HepG2 (cell line): Measurements from ENCODE around the gene P2RY2. TPM values are rescaled to one million over a fixed set of nuclear protein-coding genes. Genes with fewer than 3 reads are reported as not detected.
A peak's percentile ranks its signal among the peaks of the same experiment; 100 is the strongest.

Experiments used
- ATAC-seq: fragments of 200-7000 bp; cut with Tn5 transposase; 3 replicates; pipeline ENCODE4 v1.9.1; 2020; ENCODE audit warnings: mild to moderate bottlenecking, moderate library complexity
- BruUV-seq: library from RNA; stranded (reverse); fragments of 400-500 nt; replicated peaks from 2 replicates; lab custom pipeline; 2021; lab: Mats Ljungman, UMichigan
- CTCF ChIA-PET: fragments of 300-600 bp; formaldehyde crosslinking; extraction: SDS; loops from one replicate; lab custom pipeline; 2021; ENCODE audit warnings: low total read pairs, inconsistent platforms, low intra/inter-chr PET ratio; lab: Yijun Ruan, JAX
- POLR2A ChIA-PET: fragments of 350-600 bp; sonication (Branson Sonifier 250); formaldehyde crosslinking; loops from one replicate; lab custom pipeline; 2020; ENCODE audit warnings: antibody characterized with exemption, inconsistent platforms; lab: Yijun Ruan, JAX
- DNase-seq: peaks from one replicate; pipeline ENCODE4 v3.0.0-alpha.2; 2015; ENCODE audit warnings: low spot score
- FAIRE-seq: peaks from 3 replicates; lab custom pipeline; 2011; peaks lifted over from hg19 to GRCh38; lab: Jason Lieb, UNC
- H2AFZ ChIP-seq: one replicate; pipeline ENCODE4 v1.6.1; 2011; ENCODE audit warnings: low read length, inconsistent platforms
- H3K27ac ChIP-seq: fragments of 300-600 bp; 3 replicates; pipeline ENCODE4 v1.8.0; 2011; ENCODE audit warnings: mixed run types, mild to moderate bottlenecking, mixed read lengths, low read length, inconsistent platforms; ENCODE audit not compliant: insufficient read depth; ENCODE audit errors: extremely low read length
- H3K27me3 ChIP-seq, 2 experiments: fragments of 200-600 bp in 1 of 2; 2 replicates in 1 of 2; 3 replicates in 1 of 2; pipeline versions ENCODE4 v1.6.0 to v1.8.0; 2011; ENCODE audit warnings: low read length in 2 of 2, mild to moderate bottlenecking in 2 of 2, moderate library complexity in 2 of 2, inconsistent platforms in 1 of 2; ENCODE audit not compliant: insufficient read depth in 2 of 2, control insufficient read depth in 1 of 2
- H3K36me3 ChIP-seq, 2 experiments: fragments of 200-600 bp in 1 of 2; replicated peaks in 1 of 2; 2 replicates in 1 of 2; 3 replicates in 1 of 2; pipeline versions ENCODE4 v1.5.1 to v1.8.0; 2011; ENCODE audit warnings: low read length in 2 of 2, inconsistent platforms in 1 of 2; ENCODE audit not compliant: insufficient read depth in 2 of 2, control insufficient read depth in 1 of 2
- H3K4me1 ChIP-seq: 2 replicates; pipeline ENCODE4 v1.5.1; 2012; ENCODE audit warnings: low read length, inconsistent platforms; ENCODE audit not compliant: insufficient read depth
- H3K4me2 ChIP-seq: 2 replicates; pipeline ENCODE4 v1.6.0; 2011; ENCODE audit warnings: low read depth, low read length, inconsistent platforms
- H3K4me3 ChIP-seq, 3 experiments: fragments of 200-600 bp in 1 of 3; sonication (generic), shearing (Covaris generic) in 1 of 3; replicated peaks in 1 of 3; 2 replicates each; pipeline ENCODE4 v1.5.1; 2011 to 2016; ENCODE audit warnings: low read length in 3 of 3, inconsistent platforms in 2 of 3, low read depth in 2 of 3, mild to moderate bottlenecking in 2 of 3, control low read depth in 1 of 3, mixed read lengths in 1 of 3; ENCODE audit not compliant: insufficient read depth in 1 of 3
- H3K79me2 ChIP-seq: one replicate; pipeline ENCODE4 v1.6.1; 2011; ENCODE audit warnings: low read length, inconsistent platforms; ENCODE audit not compliant: insufficient read depth
- H3K9ac ChIP-seq: 2 replicates; pipeline ENCODE4 v1.6.0; 2011; ENCODE audit warnings: mild to moderate bottlenecking, low read depth, low read length, inconsistent platforms; ENCODE audit not compliant: insufficient read depth
- H3K9me3 ChIP-seq: 2 replicates; pipeline ENCODE4 v1.5.1; 2012; ENCODE audit warnings: mild to moderate bottlenecking, low read length
- H4K20me1 ChIP-seq: 2 replicates; pipeline ENCODE4 v1.6.0; 2011; ENCODE audit warnings: inconsistent platforms, mild to moderate bottlenecking, low read length, moderate library complexity; ENCODE audit not compliant: insufficient read depth
- BHLHE40 ChIP-seq: IDR thresholded peaks from 2 replicates; pipeline ENCODE4 v1.6.1; 2011; ENCODE audit warnings: low read length, improper control_type of control experiment
- HOXA3 ChIP-seq: sonication (generic); formaldehyde crosslinking; IDR thresholded peaks from 2 replicates; pipeline ENCODE4 v1.5.0; 2020; ENCODE audit warnings: missing genetic modification reagents
- SIN3B ChIP-seq: fragments of 150-350 bp; IDR thresholded peaks from 2 replicates; pipeline ENCODE4 v1.6.1; 2014; ENCODE audit warnings: low read length
- U2AF1 ChIP-seq: fragments of 200-400 bp; formaldehyde crosslinking; optimal IDR thresholded peaks from 2 replicates; pipeline ENCODE3; 2017; ENCODE audit warnings: mild to moderate bottlenecking, low read depth, low read length
- ZBTB7B ChIP-seq: sonication (generic); formaldehyde crosslinking; IDR thresholded peaks from 2 replicates; pipeline ENCODE4 v1.4.0; 2020; ENCODE audit warnings: missing genetic modification reagents
- ZNF263 ChIP-seq: sonication (generic); formaldehyde crosslinking; IDR thresholded peaks from 2 replicates; pipeline ENCODE4 v1.4.0; 2020; ENCODE audit warnings: missing genetic modification reagents
- ZNF781 ChIP-seq: sonication (generic); formaldehyde crosslinking; IDR thresholded peaks from 2 replicates; pipeline ENCODE4 v1.5.1; 2020; ENCODE audit warnings: borderline replicate concordance, mild to moderate bottlenecking, missing genetic modification reagents; ENCODE audit errors: not compliant biosample characterization
- WGBS: methylation state at CpG from one replicate; pipeline ENCODE4 v1.1.6; 2017; ENCODE audit warnings: low lambda C conversion rate; 5-methylcytosine and 5-hydroxymethylcytosine counted together
- in situ Hi-C: cut with HindIII; loops from 2 replicates; pipeline ENCODE4 v1.10.0; 2017; ENCODE audit warnings: low pct_unique_long_range_greater_than_20kb; ENCODE audit not compliant: extremely low pct_ligation_motif_present
- intact Hi-C: fragments of 100-400 bp; cut with micrococcal nuclease; formaldehyde crosslinking; loops from one replicate; pipeline ENCODE4 v1.10.0; 2022; ENCODE audit not compliant: unreplicated experiment
- polyA plus RNA-seq, 8 experiments: library from polyadenylated mRNA; depleted of rRNA in 3 of 8; stranded (reverse) in 7 of 8; unstranded in 1 of 8; fragments of >200 nt; fragmentation: Illumina TruSeq in 4 of 8; extraction: Trizol in 4 of 8; gene quantifications; 2 replicates each; pipeline versions ENCODE4 v1.2.1 to v1.2.3, GENCODE V29; 2011 to 2016; ENCODE audit warnings: low read depth in 4 of 8, missing spikeins in 1 of 8, mixed read lengths in 1 of 8; ENCODE audit not compliant: insufficient read depth in 1 of 8
- total RNA-seq, 5 experiments: library from RNA; depleted of rRNA; stranded (reverse); fragments of >200 nt; fragmentation: Illumina TruSeq; extraction: Trizol; gene quantifications; 2 replicates each; pipeline ENCODE4 v1.2.3, GENCODE V29; 2016; ENCODE audit warnings: low read depth in 1 of 5
- TF ChIP-seq, protein P1 (sequence below): sonication (generic); formaldehyde crosslinking; IDR thresholded peaks from 2 replicates; pipeline ENCODE4 v1.5.0; 2020; ENCODE audit warnings: mild to moderate bottlenecking, missing genetic modification reagents, borderline replicate concordance
- TF ChIP-seq, protein P2 (sequence below): sonication (generic); formaldehyde crosslinking; conservative IDR thresholded peaks from 2 replicates; pipeline ENCODE4 v1.8.1; 2023; ENCODE audit warnings: missing genetic modification reagents
- TF ChIP-seq, protein P3 (sequence below): sonication (generic); formaldehyde crosslinking; IDR thresholded peaks from 2 replicates; pipeline ENCODE4 v1.5.0; 2020; ENCODE audit warnings: missing genetic modification reagents
- TF ChIP-seq, protein P4 (sequence below): sonication (generic); formaldehyde crosslinking; IDR thresholded peaks from 2 replicates; pipeline ENCODE4 v1.5.0; 2020; ENCODE audit warnings: missing genetic modification reagents

The P2RY2 gene
- total and polyA plus RNA-seq, 2 of the 13 experiments (the other 11 are each of a cell fraction or from before 2014, with no cell fraction given), result 0.95 to 3.1 TPM

DNA sequence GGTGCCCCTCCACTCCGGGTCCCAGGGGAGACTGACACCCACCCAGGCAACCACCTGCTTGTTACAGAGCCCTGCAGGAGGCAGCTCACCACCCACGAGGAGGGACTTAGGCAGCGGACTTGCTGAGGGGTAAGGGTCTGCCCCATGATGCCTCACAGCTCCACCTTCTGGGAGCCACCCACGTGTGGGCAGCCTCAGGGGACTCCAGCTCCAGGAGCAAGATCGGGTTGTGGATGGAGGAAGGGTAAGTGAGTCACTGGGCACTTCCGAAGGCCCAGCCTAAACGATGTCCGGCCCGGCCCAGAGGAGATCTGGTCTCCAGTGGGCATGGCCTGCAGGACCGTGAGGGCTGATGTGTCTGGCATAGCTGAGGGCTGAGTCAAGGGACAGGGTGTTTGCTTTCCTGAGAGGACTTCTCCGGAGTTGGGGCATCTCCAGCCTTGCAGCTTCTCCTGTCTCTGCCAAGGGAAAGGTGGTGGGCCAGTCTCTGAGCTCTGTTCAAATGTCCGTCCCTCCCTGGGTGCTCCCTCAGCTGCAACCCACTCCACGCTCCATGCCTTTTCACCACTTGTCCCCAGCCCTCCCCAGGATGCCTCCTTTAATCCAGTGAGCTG, 32.3 kb upstream of the P2RY2 start:
- Histone ChIP-seq H3K36me3 (no peaks in the 10 kb centered on the region), H3K4me1 (peaks cover 28% of the 10 kb centered on the region), H2AFZ (no peak overlapping the region), H3K27me3 (peaks cover 3 to 27% of the 10 kb centered on the region in 2 experiments; a peak in 3 of 5 replicates), H3K9me3 (no peaks in the 10 kb centered on the region), H3K9ac (no peak overlapping the region), H3K4me3 (no peak overlapping the region), H4K20me1 (no peaks in the 10 kb centered on the region), H3K79me2 (no peaks in the 10 kb centered on the region), H3K27ac (no peak overlapping the region), H3K4me2 (no peak overlapping the region)
- no peak for FAIRE-seq
- CTCF ChIA-PET, result interaction anchor here (1.3 to 3.5 kb wide), 4 partner anchors 32 to 104 kb away, joined by 5 to 39 read pairs (median 17); partner anchors contain the start of gene P2RY2
- ATAC-seq, result peak; percentile 17
- no TSS peak for BruUV-seq
- in situ Hi-C loops, result loop anchor here (5.0 kb wide), 2 partner anchors 52 to 102 kb away; no protein-coding TSS in a partner anchor
- 60% methylated on average over 1 of the region's 13 CpGs for WGBS
- intact Hi-C loops, result loop anchor here (1.0 kb wide), 2 partner anchors 57 to 104 kb away; no protein-coding TSS in a partner anchor
- POLR2A ChIA-PET, result no interaction called here
- DNase-seq, result no peak
- TF ChIP-seq, protein P1, sequence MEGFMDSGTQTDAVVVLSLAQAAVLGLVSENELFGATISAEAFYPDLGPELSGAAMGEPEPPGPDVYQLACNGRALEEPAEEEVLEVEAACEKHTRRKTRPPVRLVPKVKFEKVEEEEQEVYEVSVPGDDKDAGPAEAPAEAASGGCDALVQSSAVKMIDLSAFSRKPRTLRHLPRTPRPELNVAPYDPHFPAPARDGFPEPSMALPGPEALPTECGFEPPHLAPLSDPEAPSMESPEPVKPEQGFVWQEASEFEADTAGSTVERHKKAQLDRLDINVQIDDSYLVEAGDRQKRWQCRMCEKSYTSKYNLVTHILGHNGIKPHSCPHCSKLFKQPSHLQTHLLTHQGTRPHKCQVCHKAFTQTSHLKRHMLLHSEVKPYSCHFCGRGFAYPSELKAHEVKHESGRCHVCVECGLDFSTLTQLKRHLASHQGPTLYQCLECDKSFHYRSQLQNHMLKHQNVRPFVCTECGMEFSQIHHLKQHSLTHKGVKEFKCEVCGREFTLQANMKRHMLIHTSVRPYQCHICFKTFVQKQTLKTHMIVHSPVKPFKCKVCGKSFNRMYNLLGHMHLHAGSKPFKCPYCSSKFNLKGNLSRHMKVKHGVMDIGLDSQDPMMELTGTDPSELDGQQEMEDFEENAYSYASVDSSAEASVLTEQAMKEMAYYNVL (CRISPR knock-in tag), result no peak
- no peak for TF ChIP-seq ZNF781 (CRISPR knock-in tag)
- no peak for TF ChIP-seq U2AF1
- 0 out of 2 replicates have a peak, but pooled peaks have one; percentile 13 for TF ChIP-seq ZBTB7B (CRISPR knock-in tag)
- no peak for TF ChIP-seq SIN3B
- no peak for TF ChIP-seq HOXA3
- no peak for TF ChIP-seq BHLHE40
- TF ChIP-seq ZNF263 (CRISPR knock-in tag), result no peak
- TF ChIP-seq, protein P2, sequence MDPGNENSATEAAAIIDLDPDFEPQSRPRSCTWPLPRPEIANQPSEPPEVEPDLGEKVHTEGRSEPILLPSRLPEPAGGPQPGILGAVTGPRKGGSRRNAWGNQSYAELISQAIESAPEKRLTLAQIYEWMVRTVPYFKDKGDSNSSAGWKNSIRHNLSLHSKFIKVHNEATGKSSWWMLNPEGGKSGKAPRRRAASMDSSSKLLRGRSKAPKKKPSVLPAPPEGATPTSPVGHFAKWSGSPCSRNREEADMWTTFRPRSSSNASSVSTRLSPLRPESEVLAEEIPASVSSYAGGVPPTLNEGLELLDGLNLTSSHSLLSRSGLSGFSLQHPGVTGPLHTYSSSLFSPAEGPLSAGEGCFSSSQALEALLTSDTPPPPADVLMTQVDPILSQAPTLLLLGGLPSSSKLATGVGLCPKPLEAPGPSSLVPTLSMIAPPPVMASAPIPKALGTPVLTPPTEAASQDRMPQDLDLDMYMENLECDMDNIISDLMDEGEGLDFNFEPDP, result 0 out of 2 replicates have a peak, but pooled peaks have one; percentile 57
- TF ChIP-seq, protein P3, sequence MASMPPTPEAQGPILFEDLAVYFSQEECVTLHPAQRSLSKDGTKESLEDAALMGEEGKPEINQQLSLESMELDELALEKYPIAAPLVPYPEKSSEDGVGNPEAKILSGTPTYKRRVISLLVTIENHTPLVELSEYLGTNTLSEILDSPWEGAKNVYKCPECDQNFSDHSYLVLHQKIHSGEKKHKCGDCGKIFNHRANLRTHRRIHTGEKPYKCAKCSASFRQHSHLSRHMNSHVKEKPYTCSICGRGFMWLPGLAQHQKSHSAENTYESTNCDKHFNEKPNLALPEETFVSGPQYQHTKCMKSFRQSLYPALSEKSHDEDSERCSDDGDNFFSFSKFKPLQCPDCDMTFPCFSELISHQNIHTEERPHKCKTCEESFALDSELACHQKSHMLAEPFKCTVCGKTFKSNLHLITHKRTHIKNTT (CRISPR knock-in tag), result no peak
- TF ChIP-seq, protein P4, sequence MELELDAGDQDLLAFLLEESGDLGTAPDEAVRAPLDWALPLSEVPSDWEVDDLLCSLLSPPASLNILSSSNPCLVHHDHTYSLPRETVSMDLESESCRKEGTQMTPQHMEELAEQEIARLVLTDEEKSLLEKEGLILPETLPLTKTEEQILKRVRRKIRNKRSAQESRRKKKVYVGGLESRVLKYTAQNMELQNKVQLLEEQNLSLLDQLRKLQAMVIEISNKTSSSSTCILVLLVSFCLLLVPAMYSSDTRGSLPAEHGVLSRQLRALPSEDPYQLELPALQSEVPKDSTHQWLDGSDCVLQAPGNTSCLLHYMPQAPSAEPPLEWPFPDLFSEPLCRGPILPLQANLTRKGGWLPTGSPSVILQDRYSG, result no peak
